Bronchial epithelial cell (primary cell): ENCODE data around the gene GLI3. TPM values are rescaled to one million over a fixed set of nuclear protein-coding genes. Genes with fewer than 3 reads are reported as not detected.

Experiments used
- DNase-seq: peaks from one replicate; pipeline ENCODE4 v3.0.0-alpha.2; 2010; ENCODE audit warnings: low read depth
- FAIRE-seq: peaks from 2 replicates; lab custom pipeline; 2011; peaks lifted over from hg19 to GRCh38; lab: Jason Lieb, UNC
- H3K27me3 ChIP-seq: 2 replicates; pipeline ENCODE4 v1.5.1; 2011; ENCODE audit warnings: low read length; ENCODE audit not compliant: control insufficient read depth, insufficient read depth
- H3K36me3 ChIP-seq: 2 replicates; pipeline ENCODE4 v1.5.1; 2011; ENCODE audit warnings: low read length; ENCODE audit not compliant: control insufficient read depth, insufficient read depth
- H3K4me3 ChIP-seq: 2 replicates; pipeline ENCODE4 v1.5.1; 2011; ENCODE audit warnings: mild to moderate bottlenecking, low read depth, low read length, control low read depth
- total RNA-seq: library from RNA; depleted of rRNA; stranded (reverse); fragments of >200 nt; gene quantifications from 2 replicates; pipeline ENCODE4 v1.2.1, GENCODE V29; 2014
- TF ChIP-seq, protein P1 (sequence below): IDR thresholded peaks from 2 replicates; pipeline ENCODE4 v1.5.1; 2011; ENCODE audit warnings: mild to moderate bottlenecking, moderate library complexity, low read length, control low read depth, inconsistent platforms; ENCODE audit not compliant: insufficient read depth, severe bottlenecking

Gene GLI3
- total RNA-seq, 1 donor from 2014 or later = 1.3 TPM

DNA sequence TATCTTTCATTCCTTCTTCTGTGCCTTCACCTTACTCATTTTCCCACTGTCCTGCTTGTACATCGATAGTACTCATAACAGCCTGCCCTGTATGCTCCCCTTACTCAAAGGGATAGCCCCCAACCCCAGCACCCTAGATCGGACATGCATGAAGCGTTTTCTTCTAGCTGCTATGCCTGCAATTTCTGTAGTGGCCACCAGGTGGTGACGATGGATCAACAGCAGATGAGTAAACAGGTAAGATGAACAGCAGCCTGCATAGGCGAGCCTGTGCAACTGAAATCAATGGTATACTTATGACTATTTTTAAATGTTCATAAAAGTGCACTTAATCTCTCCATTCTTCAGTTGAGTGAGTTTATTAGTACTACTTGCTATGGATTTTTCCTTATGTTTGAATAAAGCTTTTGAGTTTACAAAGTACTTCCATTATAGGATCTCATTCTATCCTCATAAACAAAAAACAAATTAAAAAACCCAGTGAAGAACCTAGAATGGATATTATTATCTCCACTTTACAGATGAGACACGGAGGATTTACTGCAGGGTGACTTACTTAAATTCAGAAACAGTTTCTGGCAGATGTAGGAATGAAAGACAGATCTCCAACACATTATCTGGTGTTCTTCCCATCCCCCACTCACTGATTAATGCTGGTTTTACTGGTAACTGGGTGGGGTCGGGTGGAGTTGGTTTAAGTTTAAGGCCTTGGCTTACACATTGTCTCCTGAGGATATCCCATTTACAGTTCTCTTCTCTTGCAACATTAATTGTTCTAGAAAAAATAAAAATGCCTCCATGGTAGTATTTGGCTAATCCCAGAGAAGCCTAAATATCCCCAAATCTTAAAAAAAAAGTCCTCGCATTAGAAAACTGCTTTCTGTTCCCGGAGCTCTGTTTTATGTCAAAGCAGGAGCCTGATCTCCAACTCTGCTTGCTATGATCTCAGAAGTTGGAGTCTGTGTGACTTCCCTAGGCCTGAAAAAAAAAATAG lies 222.1 kb downstream of the GLI3 start:
- peak; percentile 34 for DNase-seq
- TF ChIP-seq, protein P1, sequence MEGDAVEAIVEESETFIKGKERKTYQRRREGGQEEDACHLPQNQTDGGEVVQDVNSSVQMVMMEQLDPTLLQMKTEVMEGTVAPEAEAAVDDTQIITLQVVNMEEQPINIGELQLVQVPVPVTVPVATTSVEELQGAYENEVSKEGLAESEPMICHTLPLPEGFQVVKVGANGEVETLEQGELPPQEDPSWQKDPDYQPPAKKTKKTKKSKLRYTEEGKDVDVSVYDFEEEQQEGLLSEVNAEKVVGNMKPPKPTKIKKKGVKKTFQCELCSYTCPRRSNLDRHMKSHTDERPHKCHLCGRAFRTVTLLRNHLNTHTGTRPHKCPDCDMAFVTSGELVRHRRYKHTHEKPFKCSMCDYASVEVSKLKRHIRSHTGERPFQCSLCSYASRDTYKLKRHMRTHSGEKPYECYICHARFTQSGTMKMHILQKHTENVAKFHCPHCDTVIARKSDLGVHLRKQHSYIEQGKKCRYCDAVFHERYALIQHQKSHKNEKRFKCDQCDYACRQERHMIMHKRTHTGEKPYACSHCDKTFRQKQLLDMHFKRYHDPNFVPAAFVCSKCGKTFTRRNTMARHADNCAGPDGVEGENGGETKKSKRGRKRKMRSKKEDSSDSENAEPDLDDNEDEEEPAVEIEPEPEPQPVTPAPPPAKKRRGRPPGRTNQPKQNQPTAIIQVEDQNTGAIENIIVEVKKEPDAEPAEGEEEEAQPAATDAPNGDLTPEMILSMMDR = peak; percentile 59
- Histone ChIP-seq H3K36me3 (peaks cover 4% of the 10 kb centered on the region), H3K4me3 (no peak overlapping the region), H3K27me3 (no peaks in the 10 kb centered on the region)
- no peak for FAIRE-seq

DNA sequence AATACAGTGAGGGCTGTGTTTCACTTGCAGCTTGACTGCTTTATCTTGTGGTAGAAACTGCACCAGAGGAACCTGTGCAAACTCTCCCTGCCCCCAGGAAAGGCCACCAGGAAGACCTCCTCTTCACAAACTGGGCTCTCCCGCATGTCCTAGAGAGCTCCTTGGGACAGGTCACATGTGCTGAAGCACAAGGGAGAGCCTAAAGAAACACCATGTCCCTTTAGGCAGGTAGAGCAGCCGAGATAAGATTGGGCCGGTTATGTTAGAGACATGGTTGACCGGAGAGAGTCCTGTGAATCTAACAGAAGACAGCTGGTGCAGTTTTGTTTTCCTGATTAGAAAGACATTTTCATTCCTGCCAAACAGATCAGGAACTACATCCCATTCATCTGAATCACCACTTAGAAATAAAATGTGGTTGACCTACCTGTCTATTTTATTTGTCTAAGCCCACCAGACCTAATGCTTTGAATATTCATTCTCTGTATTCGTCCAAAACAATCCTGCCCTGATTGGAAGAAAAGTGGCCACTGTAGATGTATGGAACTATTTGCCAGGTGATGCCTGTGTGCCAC lies 224.1 kb downstream of the GLI3 start:
- H3K27me3 ChIP-seq = no peaks in the 10 kb centered on the region
- DNase-seq = no peak
- H3K36me3 ChIP-seq = peaks cover 8% of the 10 kb centered on the region
- TF ChIP-seq, protein P1 = no peak
- FAIRE-seq = no peak
- no peak overlapping the region for H3K4me3 ChIP-seq

DNA sequence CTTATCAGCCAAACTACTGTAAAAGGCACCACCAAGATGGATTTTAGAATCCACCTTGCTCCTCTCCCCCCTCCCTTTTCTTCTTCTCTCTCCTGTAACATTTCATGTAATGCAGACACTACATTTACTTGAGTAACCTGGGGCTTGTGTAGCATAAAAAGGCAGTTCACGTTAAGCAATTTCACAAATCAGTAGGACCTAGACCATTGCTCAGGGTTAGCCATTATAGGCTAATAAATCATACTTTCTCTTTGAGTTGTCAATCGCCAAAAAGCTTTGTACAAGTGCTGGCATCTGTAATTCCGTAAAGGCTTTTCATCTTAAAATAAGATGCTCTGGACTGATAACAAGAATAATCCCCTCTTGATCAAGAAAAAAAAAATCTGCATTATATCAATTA lies 224.7 kb downstream of the GLI3 start:
- no peaks in the 10 kb centered on the region for H3K27me3 ChIP-seq
- H3K36me3 ChIP-seq = peaks cover 8% of the 10 kb centered on the region
- DNase-seq (no peak), FAIRE-seq (no peak)
- TF ChIP-seq, protein P1 = no peak
- no peak overlapping the region for H3K4me3 ChIP-seq

DNA sequence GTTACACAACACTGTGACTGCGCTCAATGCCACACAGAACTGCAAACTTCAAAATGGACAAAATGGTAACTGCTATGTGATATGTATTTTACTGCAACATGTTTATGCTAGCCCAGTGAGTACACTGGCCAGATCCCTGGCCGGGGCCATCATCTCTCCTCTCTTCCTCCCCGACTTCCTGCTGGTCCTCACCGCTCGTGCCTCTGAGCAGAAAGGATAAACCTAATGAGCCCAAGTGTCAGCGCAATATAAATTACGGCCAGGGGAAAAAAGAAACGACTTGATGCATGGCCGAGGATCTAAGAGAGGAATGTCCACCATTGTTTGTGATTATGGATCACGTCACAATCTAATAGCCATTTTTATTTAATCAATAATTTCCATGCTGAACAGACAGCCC lies 225.2 kb downstream of the GLI3 start:
- no peak for FAIRE-seq
- Histone ChIP-seq H3K27me3 (no peaks in the 10 kb centered on the region), H3K36me3 (peaks cover 8% of the 10 kb centered on the region), H3K4me3 (no peak overlapping the region)
- TF ChIP-seq, protein P1 = no peak
- no peak for DNase-seq

DNA sequence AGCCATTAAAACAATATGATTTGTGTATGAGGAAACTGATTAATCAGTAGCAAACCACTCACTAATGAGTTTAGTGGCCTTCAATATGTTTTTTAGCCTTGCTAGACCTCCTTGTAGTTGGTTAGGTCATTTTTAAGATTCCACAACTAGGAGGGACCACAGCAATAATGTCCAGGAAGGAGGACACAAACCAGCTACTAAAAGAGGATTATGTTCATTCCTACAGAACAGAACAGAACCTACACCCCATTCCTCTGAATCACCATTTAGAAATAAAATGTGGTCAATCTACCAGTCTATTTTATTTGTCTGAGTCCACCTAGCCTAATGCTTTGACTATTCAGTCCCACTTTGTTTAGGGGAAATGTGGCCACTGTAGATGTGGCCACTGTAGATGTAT lies 226.3 kb downstream of the GLI3 start:
- no peak for DNase-seq
- peaks cover 8% of the 10 kb centered on the region for H3K36me3 ChIP-seq
- H3K27me3 ChIP-seq = no peaks in the 10 kb centered on the region
- no peak overlapping the region for H3K4me3 ChIP-seq
- FAIRE-seq = no peak
- TF ChIP-seq, protein P1 = no peak
